Fibroblast of lung (primary cell): ENCODE measurements around the gene CERS6. TPM values are rescaled to one million over a fixed set of nuclear protein-coding genes. Genes with fewer than 3 reads are reported as not detected.

Experiments
- DNase-seq, 2 donors: peaks; one replicate each; pipeline versions ENCODE4 v3.0.0 to v3.0.0-alpha.2; 2010; ENCODE audit warnings: low read depth in 2 of 2
- H2AFZ ChIP-seq: 2 replicates; pipeline ENCODE4 v1.5.1; 2012; ENCODE audit warnings: low read length, control low read depth, inconsistent platforms
- H3K27ac ChIP-seq: 2 replicates; pipeline ENCODE4 v1.5.1; 2011; ENCODE audit warnings: low read length, control low read depth; ENCODE audit not compliant: insufficient read depth
- H3K27me3 ChIP-seq: 2 replicates; pipeline ENCODE4 v1.5.1; 2011; ENCODE audit warnings: mild to moderate bottlenecking, low read length; ENCODE audit not compliant: control insufficient read depth, insufficient read depth
- H3K36me3 ChIP-seq: 2 replicates; pipeline ENCODE4 v1.5.1; 2011; ENCODE audit warnings: low read length; ENCODE audit not compliant: control insufficient read depth, insufficient read depth
- H3K4me1 ChIP-seq: 2 replicates; pipeline ENCODE4 v1.5.1; 2011; ENCODE audit warnings: low read length; ENCODE audit not compliant: control insufficient read depth, insufficient read depth; ENCODE audit errors: extremely low read depth
- H3K4me2 ChIP-seq: 2 replicates; pipeline ENCODE4 v1.5.1; 2011; ENCODE audit warnings: low read length, control low read depth; ENCODE audit not compliant: insufficient read depth; ENCODE audit errors: extremely low read depth
- H3K4me3 ChIP-seq, 4 experiments: fragments of 200-600 bp in 1 of 4; sonication (generic) in 1 of 4; replicated peaks in 1 of 4; 2 replicates each; pipeline ENCODE4 v1.5.1; 2011 to 2016; ENCODE audit warnings: low read length in 4 of 4, low read depth in 3 of 4, mild to moderate bottlenecking in 3 of 4, control low read depth in 2 of 4, inconsistent platforms in 1 of 4, mixed read lengths in 1 of 4; ENCODE audit not compliant: insufficient read depth in 1 of 4; ENCODE audit errors: control extremely low read depth in 1 of 4
- H3K79me2 ChIP-seq: 2 replicates; pipeline ENCODE4 v1.5.1; 2012; ENCODE audit warnings: mild to moderate bottlenecking, low read length, inconsistent platforms; ENCODE audit not compliant: control insufficient read depth, insufficient read depth
- H3K9ac ChIP-seq: 2 replicates; pipeline ENCODE4 v1.5.1; 2011; ENCODE audit warnings: mild to moderate bottlenecking, low read length, control low read depth; ENCODE audit not compliant: insufficient read depth
- H3K9me3 ChIP-seq: 2 replicates; pipeline ENCODE4 v1.5.1; 2012; ENCODE audit warnings: low read depth, low read length; ENCODE audit not compliant: control insufficient read depth, insufficient read depth
- H4K20me1 ChIP-seq: 2 replicates; pipeline ENCODE4 v1.5.1; 2011; ENCODE audit warnings: low read length; ENCODE audit not compliant: control insufficient read depth, insufficient read depth; ENCODE audit errors: extremely low read depth
- EZH2 ChIP-seq: IDR thresholded peaks from 2 replicates; pipeline ENCODE4 v1.5.1; 2012; ENCODE audit warnings: low read length, control low read depth, mild to moderate bottlenecking; ENCODE audit errors: missing control alignments
- polyA plus RNA-seq, 2 donors: library from polyadenylated mRNA; depleted of rRNA in 1 of 2; stranded (reverse) in 1 of 2; unstranded in 1 of 2; fragments of >200 nt; gene quantifications; 2 replicates each; pipeline ENCODE4 v1.2.1, GENCODE V29; 2011 to 2012; ENCODE audit warnings: missing spikeins in 1 of 2
- total RNA-seq: library from RNA; depleted of rRNA; stranded (reverse); fragments of >200 nt; gene quantifications from 2 replicates; pipeline ENCODE4 v1.2.1, GENCODE V29; 2014
- TF ChIP-seq, protein P1 (sequence below), 2 donors: IDR thresholded peaks in 1 of 2; conservative IDR thresholded peaks in 1 of 2; 1 replicate in 1 of 2; 2 replicates in 1 of 2; pipeline ENCODE4 v1.5.1; 2011 to 2012; ENCODE audit warnings: low read length in 2 of 2, control low read depth in 1 of 2, inconsistent platforms in 1 of 2, low read depth in 1 of 2, mild to moderate bottlenecking in 1 of 2

The CERS6 gene
- total and polyA plus RNA-seq, 2 donors (not counting 1 experiment from before 2014, with no cell fraction given), result 7.2 to 16.5 TPM

DNA sequence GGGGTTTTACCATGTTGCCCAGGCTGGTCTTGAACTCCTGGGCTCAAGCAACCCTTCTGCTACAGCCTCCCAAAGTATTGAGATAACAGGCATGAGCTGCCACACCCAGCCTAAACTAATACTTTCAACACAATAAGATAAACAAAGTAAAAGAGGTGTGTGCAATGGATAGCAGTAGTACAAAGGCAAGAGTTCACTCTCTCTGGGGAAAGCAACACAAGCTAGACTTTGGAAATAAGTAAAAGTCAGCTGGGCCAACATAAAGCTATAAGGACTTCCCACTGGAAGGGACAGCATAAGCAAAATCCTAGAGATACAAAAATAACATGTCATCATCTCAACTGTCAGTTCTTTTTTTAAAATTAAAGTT lies 341.2 kb downstream of the CERS6 start:
- Histone ChIP-seq H3K36me3 (no peaks in the 10 kb centered on the region), H4K20me1 (no peaks in the 10 kb centered on the region), H3K27me3 (no peaks in the 10 kb centered on the region), H3K9ac (no peak overlapping the region), H2AFZ (no peak overlapping the region), H3K79me2 (no peaks in the 10 kb centered on the region), H3K4me2 (no peak overlapping the region), H3K9me3 (no peaks in the 10 kb centered on the region), H3K4me3 (no peak overlapping the region), H3K4me1 (peaks cover 2% of the 10 kb centered on the region), H3K27ac (no peak overlapping the region)
- no peak for DNase-seq
- TF ChIP-seq, protein P1, sequence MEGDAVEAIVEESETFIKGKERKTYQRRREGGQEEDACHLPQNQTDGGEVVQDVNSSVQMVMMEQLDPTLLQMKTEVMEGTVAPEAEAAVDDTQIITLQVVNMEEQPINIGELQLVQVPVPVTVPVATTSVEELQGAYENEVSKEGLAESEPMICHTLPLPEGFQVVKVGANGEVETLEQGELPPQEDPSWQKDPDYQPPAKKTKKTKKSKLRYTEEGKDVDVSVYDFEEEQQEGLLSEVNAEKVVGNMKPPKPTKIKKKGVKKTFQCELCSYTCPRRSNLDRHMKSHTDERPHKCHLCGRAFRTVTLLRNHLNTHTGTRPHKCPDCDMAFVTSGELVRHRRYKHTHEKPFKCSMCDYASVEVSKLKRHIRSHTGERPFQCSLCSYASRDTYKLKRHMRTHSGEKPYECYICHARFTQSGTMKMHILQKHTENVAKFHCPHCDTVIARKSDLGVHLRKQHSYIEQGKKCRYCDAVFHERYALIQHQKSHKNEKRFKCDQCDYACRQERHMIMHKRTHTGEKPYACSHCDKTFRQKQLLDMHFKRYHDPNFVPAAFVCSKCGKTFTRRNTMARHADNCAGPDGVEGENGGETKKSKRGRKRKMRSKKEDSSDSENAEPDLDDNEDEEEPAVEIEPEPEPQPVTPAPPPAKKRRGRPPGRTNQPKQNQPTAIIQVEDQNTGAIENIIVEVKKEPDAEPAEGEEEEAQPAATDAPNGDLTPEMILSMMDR (conservative IDR thresholded peaks at IDR 0.05 in 1 of 2, IDR thresholded peaks at IDR 0.05 in 1 of 2; ENCODE audit: low read depth in 1 of 2, low read length in 2 of 2), result no peak
- no peak for TF ChIP-seq EZH2

DNA sequence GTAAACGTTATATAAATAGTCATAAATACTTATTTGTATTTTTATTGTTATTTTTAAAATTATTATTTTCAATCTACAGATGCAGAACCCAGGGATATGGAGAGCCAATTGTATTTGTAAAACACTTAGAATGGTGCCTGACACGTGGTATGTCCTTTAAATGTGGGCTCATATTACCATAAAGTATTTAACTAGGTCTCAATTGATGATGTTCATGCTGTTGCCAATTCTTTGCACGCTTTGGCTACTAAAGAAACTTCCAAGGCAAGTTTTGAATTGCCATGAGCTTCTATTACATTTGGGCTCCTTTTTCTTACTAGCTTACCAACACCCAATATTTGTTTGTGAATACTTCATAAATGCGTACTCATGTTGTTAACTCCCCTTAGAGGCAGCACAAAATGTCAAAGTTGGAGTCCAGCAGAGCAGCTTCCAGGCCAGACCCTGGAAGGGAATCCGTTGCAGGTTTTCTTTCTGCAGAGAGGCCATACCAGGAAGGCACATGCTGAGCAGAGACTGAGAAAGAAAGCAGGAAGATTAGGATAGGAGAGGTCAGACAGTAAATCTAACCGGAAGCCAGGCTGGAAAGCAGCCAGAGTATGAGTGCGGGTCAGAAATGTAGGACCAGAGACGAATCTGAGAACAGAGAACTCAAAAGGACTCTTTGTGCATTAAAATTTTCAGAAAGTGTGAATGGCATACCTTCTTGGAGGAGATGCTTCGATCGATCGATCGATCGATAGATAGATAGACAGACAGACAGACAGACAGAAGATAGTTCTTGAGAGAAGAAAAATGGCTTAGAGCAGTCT lies 342.2 kb downstream of the CERS6 start:
- Histone ChIP-seq H3K4me2 (no peak overlapping the region), H3K79me2 (no peaks in the 10 kb centered on the region), H3K4me3 (no peak overlapping the region), H2AFZ (no peak overlapping the region), H3K4me1 (peaks cover 3% of the 10 kb centered on the region), H3K9ac (no peak overlapping the region), H3K9me3 (no peaks in the 10 kb centered on the region), H3K27ac (no peak overlapping the region), H4K20me1 (no peaks in the 10 kb centered on the region), H3K27me3 (no peaks in the 10 kb centered on the region), H3K36me3 (no peaks in the 10 kb centered on the region)
- TF ChIP-seq EZH2, result no peak
- TF ChIP-seq, protein P1 (conservative IDR thresholded peaks at IDR 0.05 in 1 of 2, IDR thresholded peaks at IDR 0.05 in 1 of 2; ENCODE audit: low read depth in 1 of 2, low read length in 2 of 2), result no peak
- no peak for DNase-seq

DNA sequence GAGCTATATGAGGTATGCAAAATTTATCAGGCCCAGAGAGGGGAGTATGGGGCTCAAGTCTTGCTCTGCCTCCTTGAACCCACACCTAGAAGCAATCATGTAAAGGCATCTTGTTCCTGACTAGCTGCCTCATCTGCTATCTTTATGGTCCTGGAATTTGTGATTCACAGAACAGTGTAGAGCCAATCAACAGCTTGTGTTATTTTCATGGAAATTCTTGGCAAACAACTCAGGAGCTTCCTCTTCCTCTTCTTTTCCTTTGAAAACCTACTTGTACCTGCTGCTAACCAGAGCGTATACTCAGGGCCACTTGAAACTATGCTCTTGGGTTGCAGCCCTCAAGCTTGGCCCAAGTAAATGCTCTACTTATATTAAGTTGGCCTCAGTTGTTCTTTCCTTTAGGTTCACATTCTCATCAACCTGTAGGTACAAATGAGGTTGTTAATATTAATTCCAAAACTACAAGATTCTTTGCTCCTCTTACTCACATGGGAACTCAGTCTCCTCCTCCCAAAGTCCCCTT lies 342.9 kb downstream of the CERS6 start:
- no peak overlapping the region for H3K27ac ChIP-seq
- H3K4me3 ChIP-seq, result no peak overlapping the region
- H4K20me1 ChIP-seq, result no peaks in the 10 kb centered on the region
- H3K9ac ChIP-seq, result no peak overlapping the region
- no peak for TF ChIP-seq EZH2
- TF ChIP-seq, protein P1 (conservative IDR thresholded peaks at IDR 0.05 in 1 of 2, IDR thresholded peaks at IDR 0.05 in 1 of 2; ENCODE audit: low read depth in 1 of 2, low read length in 2 of 2), result no peak
- no peak overlapping the region for H3K4me2 ChIP-seq
- H3K27me3 ChIP-seq, result no peaks in the 10 kb centered on the region
- H3K36me3 ChIP-seq, result no peaks in the 10 kb centered on the region
- H3K4me1 ChIP-seq, result peaks cover 3% of the 10 kb centered on the region
- H2AFZ ChIP-seq, result no peak overlapping the region
- no peaks in the 10 kb centered on the region for H3K79me2 ChIP-seq
- no peaks in the 10 kb centered on the region for H3K9me3 ChIP-seq
- DNase-seq, result no peak
